HG03558 (cell line): ENCODE results near the gene MCUB.
"Not testable (repeated sequence)": the region's sequence is repeated elsewhere in the genome, so short reads cannot be mapped to it uniquely, and the experiment has no call there.

Experiments
- ATAC-seq: cut with Tn5 transposase; IDR thresholded peaks from one replicate; pipeline ENCODE4 v1.9.1; 2021; ENCODE audit warnings: moderate number of reproducible peaks; ENCODE audit not compliant: unreplicated experiment; ENCODE audit errors: extremely low read depth

Gene MCUB

GRCh38 chr4:109559983-109560686 lies at the start of gene MCUB:
MCUB (plus strand) TSS chr4:109560246; CDS start chr4:109560338, 92 bp downstream.
- peak; percentile 78 for ATAC-seq

- no peak for ATAC-seq
Observed at GRCh38 chr4:109510687-109511086, 49.4 kb upstream of the MCUB start.

- no peak for ATAC-seq
Observed at GRCh38 chr4:109511414-109511813, 48.6 kb upstream of the MCUB start.

GRCh38 chr4:109513368-109513767 lies 46.7 kb upstream of the MCUB start:
- ATAC-seq: not testable (repeated sequence)

- no peak for ATAC-seq
Observed at GRCh38 chr4:109532182-109532581, 27.9 kb upstream of the MCUB start.

GRCh38 chr4:109545401-109545800 lies 14.6 kb upstream of the MCUB start:
- ATAC-seq: no peak

GRCh38 chr4:109547394-109547793 lies 12.7 kb upstream of the MCUB start:
- ATAC-seq: no peak

GRCh38 chr4:109548655-109549054 lies 11.4 kb upstream of the MCUB start:
- ATAC-seq: no peak

- ATAC-seq: no peak
Observed at GRCh38 chr4:109552237-109552636, 7.8 kb upstream of the MCUB start.

GRCh38 chr4:109553130-109553529 lies 6.9 kb upstream of the MCUB start:
- ATAC-seq: no peak

GRCh38 chr4:109554971-109555370 lies 5.1 kb upstream of the MCUB start:
- ATAC-seq: no peak

GRCh38 chr4:109557433-109557832 lies 2.6 kb upstream of the MCUB start:
- no peak for ATAC-seq

- ATAC-seq: not testable (repeated sequence)
Observed at GRCh38 chr4:109558095-109558494, 2.0 kb upstream of the MCUB start.

GRCh38 chr4:109559625-109559982 lies 442 bp upstream of the MCUB start:
- ATAC-seq: peak; percentile 14

GRCh38 chr4:109560687-109561461 lies 828 bp downstream of the MCUB start:
- ATAC-seq: peak; percentile 50

GRCh38 chr4:109562457-109563239 lies 2.6 kb downstream of the MCUB start:
- no peak for ATAC-seq

- ATAC-seq: no peak
Observed at GRCh38 chr4:109571494-109571893, 11.4 kb downstream of the MCUB start.

GRCh38 chr4:109572154-109572553 lies 12.1 kb downstream of the MCUB start:
- no peak for ATAC-seq

- no peak for ATAC-seq
Observed at GRCh38 chr4:109574443-109574850, 14.4 kb downstream of the MCUB start.

- no peak for ATAC-seq
Observed at GRCh38 chr4:109574931-109575804, 15.1 kb downstream of the MCUB start.
